ENCODE data around the gene DMXL2.

DNA sequence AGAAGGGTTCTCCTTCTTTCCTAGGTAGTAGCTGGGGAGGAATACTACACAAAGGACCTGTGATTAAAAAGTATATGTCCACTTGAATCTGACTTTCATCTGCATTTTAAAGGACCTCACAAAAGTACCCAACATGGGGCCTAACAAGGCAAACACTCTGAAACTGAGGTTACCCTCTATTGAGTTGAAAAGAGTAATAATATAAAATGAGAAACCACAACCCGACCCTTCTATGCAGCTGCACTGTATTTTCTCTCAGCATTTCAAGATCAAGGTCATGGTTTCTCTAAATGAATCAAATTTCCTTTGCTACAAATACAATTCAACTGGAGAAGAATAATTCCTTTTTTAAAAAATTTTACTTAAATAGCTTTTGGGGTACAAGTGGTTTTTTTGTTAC, 106.3 kb downstream of the DMXL2 start:
- TF ChIP-seq, protein P1, sequence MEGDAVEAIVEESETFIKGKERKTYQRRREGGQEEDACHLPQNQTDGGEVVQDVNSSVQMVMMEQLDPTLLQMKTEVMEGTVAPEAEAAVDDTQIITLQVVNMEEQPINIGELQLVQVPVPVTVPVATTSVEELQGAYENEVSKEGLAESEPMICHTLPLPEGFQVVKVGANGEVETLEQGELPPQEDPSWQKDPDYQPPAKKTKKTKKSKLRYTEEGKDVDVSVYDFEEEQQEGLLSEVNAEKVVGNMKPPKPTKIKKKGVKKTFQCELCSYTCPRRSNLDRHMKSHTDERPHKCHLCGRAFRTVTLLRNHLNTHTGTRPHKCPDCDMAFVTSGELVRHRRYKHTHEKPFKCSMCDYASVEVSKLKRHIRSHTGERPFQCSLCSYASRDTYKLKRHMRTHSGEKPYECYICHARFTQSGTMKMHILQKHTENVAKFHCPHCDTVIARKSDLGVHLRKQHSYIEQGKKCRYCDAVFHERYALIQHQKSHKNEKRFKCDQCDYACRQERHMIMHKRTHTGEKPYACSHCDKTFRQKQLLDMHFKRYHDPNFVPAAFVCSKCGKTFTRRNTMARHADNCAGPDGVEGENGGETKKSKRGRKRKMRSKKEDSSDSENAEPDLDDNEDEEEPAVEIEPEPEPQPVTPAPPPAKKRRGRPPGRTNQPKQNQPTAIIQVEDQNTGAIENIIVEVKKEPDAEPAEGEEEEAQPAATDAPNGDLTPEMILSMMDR (IDR thresholded peaks at IDR 0.05; ENCODE audit: low read length), result no peak
- TF ChIP-seq EZH2 (IDR thresholded peaks at IDR 0.05; ENCODE audit: borderline replicate concordance, low read length), result no peak

Measured in OCI-LY1 (cell line).